H9 (cell line): ENCODE data around the gene LRMDA. TPM values are rescaled to one million over a fixed set of nuclear protein-coding genes. Genes with fewer than 3 reads are reported as not detected.

Experiments
- DNase-seq: peaks from one replicate; pipeline ENCODE4 v3.0.0-alpha.2; 2017
- H2AFZ ChIP-seq: one replicate; pipeline ENCODE4 v1.6.1; 2013; ENCODE audit warnings: mild to moderate bottlenecking, low read length, control low read depth, moderate library complexity
- H2AK5ac ChIP-seq: 2 replicates; pipeline ENCODE4 v1.6.1; 2013; ENCODE audit warnings: low read length, control low read depth, mixed read lengths; ENCODE audit not compliant: insufficient read length
- H2BK120ac ChIP-seq: one replicate; pipeline ENCODE4 v1.6.1; 2013; ENCODE audit warnings: low read depth, mild to moderate bottlenecking, low read length, control low read depth, inconsistent platforms; ENCODE audit not compliant: poor library complexity, severe bottlenecking
- H2BK12ac ChIP-seq: 2 replicates; pipeline ENCODE4 v1.6.1; 2013; ENCODE audit warnings: low read length, control low read depth, mixed read lengths, low read depth; ENCODE audit not compliant: insufficient read length
- H2BK15ac ChIP-seq: 2 replicates; pipeline ENCODE4 v1.6.1; 2013; ENCODE audit warnings: low read depth, low read length, control low read depth
- H2BK20ac ChIP-seq: one replicate; pipeline ENCODE4 v1.6.1; 2013; ENCODE audit warnings: low read depth, mild to moderate bottlenecking, low read length, control low read depth, inconsistent platforms; ENCODE audit not compliant: poor library complexity, severe bottlenecking
- H2BK5ac ChIP-seq: 2 replicates; pipeline ENCODE4 v1.6.1; 2013; ENCODE audit warnings: low read length, control low read depth, mixed read lengths; ENCODE audit not compliant: insufficient read length
- H3K14ac ChIP-seq: 2 replicates; pipeline ENCODE4 v1.6.1; 2013; ENCODE audit warnings: low read length, control low read depth; ENCODE audit not compliant: insufficient read depth
- H3K18ac ChIP-seq: 2 replicates; pipeline ENCODE4 v1.6.1; 2013; ENCODE audit warnings: low read depth, mild to moderate bottlenecking, mixed read lengths, low read length, control low read depth; ENCODE audit not compliant: insufficient read length
- H3K23ac ChIP-seq: 2 replicates; pipeline ENCODE4 v1.6.1; 2013; ENCODE audit warnings: low read length, control low read depth, mixed read lengths, low read depth; ENCODE audit not compliant: insufficient read length
- H3K23me2 ChIP-seq: 2 replicates; pipeline ENCODE4 v1.6.1; 2013; ENCODE audit warnings: low read depth, mild to moderate bottlenecking, mixed read lengths, low read length, control low read depth; ENCODE audit not compliant: insufficient read length, poor library complexity, severe bottlenecking
- H3K27ac ChIP-seq: 2 replicates; pipeline ENCODE4 v1.5.1; 2013; ENCODE audit warnings: low read length, control low read depth, mixed read lengths, low read depth; ENCODE audit not compliant: insufficient read length
- H3K27me3 ChIP-seq: 2 replicates; pipeline ENCODE4 v1.6.1; 2013; ENCODE audit warnings: low read length, control low read depth, inconsistent platforms; ENCODE audit not compliant: insufficient read depth
- H3K4ac ChIP-seq: 2 replicates; pipeline ENCODE4 v1.6.1; 2013; ENCODE audit warnings: low read depth, mild to moderate bottlenecking, control low read depth, inconsistent platforms, low read length, moderate library complexity
- H3K4me1 ChIP-seq: 2 replicates; pipeline ENCODE4 v1.6.1; 2013; ENCODE audit warnings: low read length, control low read depth, inconsistent platforms; ENCODE audit not compliant: insufficient read depth
- H3K4me2 ChIP-seq: 2 replicates; pipeline ENCODE4 v1.6.1; 2013; ENCODE audit warnings: low read length, control low read depth, mixed read lengths; ENCODE audit not compliant: insufficient read length, insufficient read depth
- H3K56ac ChIP-seq: 2 replicates; pipeline ENCODE4 v1.6.1; 2013; ENCODE audit warnings: low read depth, mild to moderate bottlenecking, mixed read lengths, low read length, control low read depth; ENCODE audit not compliant: insufficient read length
- H3K79me1 ChIP-seq: 2 replicates; pipeline ENCODE4 v1.6.1; 2013; ENCODE audit warnings: low read depth, mild to moderate bottlenecking, moderate library complexity, low read length, control low read depth, inconsistent platforms; ENCODE audit not compliant: insufficient read depth, poor library complexity, severe bottlenecking
- H3K79me2 ChIP-seq: 2 replicates; pipeline ENCODE4 v1.6.1; 2013; ENCODE audit warnings: low read length, control low read depth, inconsistent platforms; ENCODE audit not compliant: insufficient read depth
- H3K9ac ChIP-seq: 2 replicates; pipeline ENCODE4 v1.6.1; 2013; ENCODE audit warnings: low read length, control low read depth, mixed read lengths; ENCODE audit not compliant: insufficient read length; ENCODE audit errors: extremely low read depth
- H3K9me3 ChIP-seq: one replicate; pipeline ENCODE4 v1.6.1; 2013; ENCODE audit warnings: low read depth, low read length, inconsistent platforms; ENCODE audit not compliant: control insufficient read depth
- H3T11ph ChIP-seq: one replicate; pipeline ENCODE4 v1.6.1; 2013; ENCODE audit warnings: mild to moderate bottlenecking, low read length, control low read depth, inconsistent platforms
- H4K20me1 ChIP-seq: one replicate; pipeline ENCODE4 v1.6.1; 2013; ENCODE audit not compliant: control insufficient read depth, insufficient read length, insufficient read depth
- H4K5ac ChIP-seq: 2 replicates; pipeline ENCODE4 v1.6.1; 2013; ENCODE audit warnings: low read depth, mild to moderate bottlenecking, mixed read lengths, low read length, control low read depth; ENCODE audit not compliant: insufficient read length
- H4K8ac ChIP-seq: replicated peaks from 2 replicates; pipeline ENCODE4 v1.6.1; 2013; ENCODE audit warnings: low read length, control low read depth, mixed read lengths, low read depth; ENCODE audit not compliant: insufficient read length
- H4K91ac ChIP-seq: 2 replicates; pipeline ENCODE4 v1.6.1; 2013; ENCODE audit warnings: low read depth, mild to moderate bottlenecking, moderate library complexity, mixed read lengths, low read length, control low read depth; ENCODE audit not compliant: insufficient read length
- H3K27ac Mint-ChIP-seq, 3 experiments: 2 replicates in 2 of 3; 3 replicates in 1 of 3; pipeline ENCODE4 v1.8.0; 2020 to 2021; ENCODE audit warnings: mixed read lengths in 3 of 3, mild to moderate bottlenecking in 1 of 3, moderate library complexity in 1 of 3
- H3K27me3 Mint-ChIP-seq: 2 replicates; pipeline ENCODE4 v1.8.0; 2021; ENCODE audit warnings: low read depth, mild to moderate bottlenecking, moderate library complexity, mixed read lengths
- H3K36me3 Mint-ChIP-seq, 3 experiments: 2 replicates in 2 of 3; 3 replicates in 1 of 3; pipeline ENCODE4 v1.8.0; 2020 to 2021; ENCODE audit warnings: low read depth in 3 of 3, mixed read lengths in 3 of 3; ENCODE audit not compliant: insufficient read depth in 1 of 3
- H3K4me1 Mint-ChIP-seq, 2 experiments: 2 replicates each; pipeline ENCODE4 v1.8.0; 2020; ENCODE audit warnings: mixed read lengths in 2 of 2
- H3K4me3 Mint-ChIP-seq, 2 experiments: 2 replicates in 1 of 2; 3 replicates in 1 of 2; pipeline ENCODE4 v1.8.0; 2020 to 2021; ENCODE audit warnings: mild to moderate bottlenecking in 2 of 2, mixed read lengths in 2 of 2, moderate library complexity in 1 of 2
- H3K9me3 Mint-ChIP-seq, 2 experiments: 2 replicates in 1 of 2; 3 replicates in 1 of 2; pipeline ENCODE4 v1.8.0; 2020; ENCODE audit warnings: mild to moderate bottlenecking in 2 of 2, mixed read lengths in 2 of 2, moderate library complexity in 1 of 2
- CTCF ChIP-seq: fragments of 200-600 bp; sonication (generic); conservative IDR thresholded peaks from 3 replicates; pipeline ENCODE4 v1.8.0; 2021; ENCODE audit warnings: antibody characterized with exemption, mild to moderate bottlenecking
- WGBS: extraction: QIAGEN DNeasy Blood & Tissue Kit; methylation state at CpG from one replicate; pipeline ENCODE4 v1.1.7; 2013; ENCODE audit warnings: missing lambda C conversion rate, low lambda C conversion rate, mixed read lengths; ENCODE audit not compliant: insufficient read length; ENCODE audit errors: extremely low coverage; 5-methylcytosine and 5-hydroxymethylcytosine counted together
- total RNA-seq: library from RNA; stranded (reverse); gene quantifications from 2 replicates; pipeline ENCODE4 v1.2.1, GENCODE V29; 2021

The LRMDA gene
- total RNA-seq, 1 experiment from 2014 or later, result 1.8 TPM

DNA sequence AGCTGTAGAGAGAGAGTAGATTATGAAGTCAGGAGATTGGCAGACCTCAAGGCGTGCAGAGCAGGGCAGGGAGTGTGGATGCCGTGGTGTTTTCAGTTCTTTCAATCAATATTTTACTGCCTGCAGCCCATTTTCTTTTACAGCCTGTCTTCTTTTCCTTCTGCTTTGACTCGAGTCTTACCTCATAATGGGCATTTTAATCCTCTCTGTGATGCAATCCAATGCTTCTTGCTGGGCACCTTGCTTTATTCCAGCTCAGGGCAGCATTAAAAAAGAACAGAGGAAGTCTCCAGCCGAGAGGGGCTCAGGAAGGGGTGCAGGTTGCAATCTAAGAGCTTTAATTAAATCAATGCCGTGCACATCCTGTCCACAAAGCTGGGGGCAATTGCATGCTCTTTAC is 839.0 kb downstream of the LRMDA start:
- H2BK120ac ChIP-seq, result no peak overlapping the region
- WGBS, result no CpG with 5 or more reads among the region's 5 CpGs
- H3T11ph ChIP-seq, result no peak overlapping the region
- peaks cover 6% of the 10 kb centered on the region for H3K4me1 ChIP-seq
- Mint-ChIP-seq H3K4me1 (peaks cover 20% of the 10 kb centered on the region in 2 experiments), H3K36me3 (peaks cover 6 to 14% (median 7%) of the 10 kb centered on the region in 3 experiments; a peak in 4 of 7 replicates), H3K27ac (peak overlapping the region in 1 of 3 experiments; percentile 22; a peak in 3 of 7 replicates), H3K4me3 (no peak overlapping the region; a peak in 1 of 5 replicates), H3K27me3 (no peaks in the 10 kb centered on the region), H3K9me3 (peaks cover 7 to 9% of the 10 kb centered on the region in 2 experiments; a peak in 4 of 5 replicates)
- no peak overlapping the region for H2AK5ac ChIP-seq
- no peaks in the 10 kb centered on the region for H4K20me1 ChIP-seq
- no peak for DNase-seq
- H4K5ac ChIP-seq, result no peak overlapping the region
- no peaks in the 10 kb centered on the region for H3K79me1 ChIP-seq
- H3K9ac ChIP-seq, result no peak overlapping the region
- no peak overlapping the region for H2BK15ac ChIP-seq
- no peak overlapping the region for H2BK12ac ChIP-seq
- no peaks in the 10 kb centered on the region for H3K23me2 ChIP-seq
- H3K14ac ChIP-seq, result no peak overlapping the region; the same call in 1 of the 2 replicates
- no peaks in the 10 kb centered on the region for H3K27me3 ChIP-seq
- H2AFZ ChIP-seq, result no peak overlapping the region
- no peak overlapping the region for H2BK20ac ChIP-seq
- TF ChIP-seq CTCF, result no peak
- H3K56ac ChIP-seq, result no peak overlapping the region
- no peak overlapping the region for H4K91ac ChIP-seq
- no peak overlapping the region for H3K18ac ChIP-seq
- no peak overlapping the region for H4K8ac ChIP-seq
- H3K27ac ChIP-seq, result no peak overlapping the region
- H3K23ac ChIP-seq, result no peak overlapping the region
- H3K9me3 ChIP-seq, result no peaks in the 10 kb centered on the region
- H3K4ac ChIP-seq, result no peak overlapping the region
- no peak overlapping the region for H3K4me2 ChIP-seq
- H2BK5ac ChIP-seq, result no peak overlapping the region
- no peaks in the 10 kb centered on the region for H3K79me2 ChIP-seq
